NCI-H510A treated with DMSO at 0.1 percent for 48 hours (cell line): ENCODE measurements around the gene ZNF80.

Source experiments
- DNase-seq: peaks from one replicate; lab custom pipeline; 2025; lab: John Stamatoyannopoulos, UW

Gene ZNF80

GRCh38 chr3:114219741-114220140, 17.6 kb downstream of the ZNF80 start:
- DNase-seq: no peak

- no peak for DNase-seq
Observed at GRCh38 chr3:114218578-114219185, 18.7 kb downstream of the ZNF80 start.

- DNase-seq: no peak
Observed at GRCh38 chr3:114218006-114218405, 19.4 kb downstream of the ZNF80 start.

GRCh38 chr3:114217266-114217665, 20.1 kb downstream of the ZNF80 start:
- DNase-seq: no peak

- no peak for DNase-seq
Observed at GRCh38 chr3:114216186-114216970, 21.0 kb downstream of the ZNF80 start.

GRCh38 chr3:114214542-114215341, 22.6 kb downstream of the ZNF80 start:
- no peak for DNase-seq

- DNase-seq: no peak
Observed at GRCh38 chr3:114213627-114214541, 23.5 kb downstream of the ZNF80 start.

- no peak for DNase-seq
Observed at GRCh38 chr3:114213292-114213626, 24.1 kb downstream of the ZNF80 start.

- DNase-seq: no peak
Observed at GRCh38 chr3:114212646-114213045, 24.7 kb downstream of the ZNF80 start.

GRCh38 chr3:114207768-114208167, 29.6 kb downstream of the ZNF80 start:
- no peak for DNase-seq

GRCh38 chr3:114206342-114206741, 31.0 kb downstream of the ZNF80 start:
- DNase-seq: no peak

GRCh38 chr3:114205541-114205940, 31.8 kb downstream of the ZNF80 start:
- DNase-seq: no peak

- DNase-seq: no peak
Observed at GRCh38 chr3:114194750-114195149, 42.6 kb downstream of the ZNF80 start.

- DNase-seq: no peak
Observed at GRCh38 chr3:114192136-114192535, 45.2 kb downstream of the ZNF80 start.

- DNase-seq: no peak
Observed at GRCh38 chr3:114186501-114186900, 50.9 kb downstream of the ZNF80 start.
